Measurements from ENCODE around the gene LZIC.
A peak's percentile ranks its signal among the peaks of the same experiment; 100 is the strongest.

DNA sequence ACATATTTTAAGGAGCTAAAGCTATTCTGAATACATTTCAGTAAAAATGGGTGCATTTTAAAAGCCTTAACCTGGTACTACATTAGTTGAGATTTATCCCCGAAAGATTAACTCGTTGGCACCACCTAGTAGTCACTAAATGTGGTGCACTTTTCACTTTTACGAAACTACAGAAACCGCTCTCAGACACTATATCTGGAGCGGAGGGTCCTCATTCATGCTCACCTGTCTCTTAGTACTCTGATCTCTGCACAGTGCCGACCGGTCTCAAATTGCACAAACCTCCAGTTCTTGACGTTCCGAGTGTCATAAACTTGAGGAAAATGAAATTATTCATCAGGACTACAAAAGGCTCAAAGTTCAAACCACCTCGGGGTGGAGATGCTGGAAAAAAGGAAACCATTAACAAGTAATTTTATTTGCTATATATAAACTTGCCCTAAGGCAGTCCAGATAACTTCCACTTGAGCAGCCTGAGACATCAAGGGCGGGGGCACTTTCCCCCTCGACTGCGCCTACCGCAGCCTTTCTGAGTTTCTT is 722 bp downstream of the LZIC start:
- TF ChIP-seq CTCF (IDR thresholded peaks at IDR 0.05) (peak; percentile 44), POLR2AphosphoS5 (IDR thresholded peaks at IDR 0.05; ENCODE audit: low read depth, low read length) (no peak), REST (IDR thresholded peaks at IDR 0.05; ENCODE audit: insufficient read depth in 1 of 2, low read depth in 2 of 2, low read length in 1 of 2) (no peak), TCF7L2 (IDR thresholded peaks at IDR 0.05; ENCODE audit: low read depth, low read length) (no peak), SIN3A (IDR thresholded peaks at IDR 0.05; ENCODE audit: borderline replicate concordance, insufficient read depth, low read depth, low read length) (no peak)

Data from Panc1 (cell line).